T-helper 22 cell (primary cell): Measurements from ENCODE around the gene DUSP10.

Experiments used
- DNase-seq: peaks from one replicate; pipeline ENCODE4 v3.0.0-alpha.2; 2020; ENCODE audit warnings: low read depth

The DUSP10 gene

GRCh38 chr1:221765527-221765926 is 23.6 kb upstream of the DUSP10 start:
- no peak for DNase-seq

GRCh38 chr1:221762121-221762520 is 20.2 kb upstream of the DUSP10 start:
- DNase-seq: no peak

GRCh38 chr1:221761354-221762002 is 19.6 kb upstream of the DUSP10 start:
- no peak for DNase-seq

GRCh38 chr1:221760911-221761310 is 19.0 kb upstream of the DUSP10 start:
- DNase-seq: no peak

- DNase-seq: no peak
Observed at GRCh38 chr1:221759436-221759835, 17.5 kb upstream of the DUSP10 start.

GRCh38 chr1:221758455-221758854 is 16.6 kb upstream of the DUSP10 start:
- no peak for DNase-seq

- no peak for DNase-seq
Observed at GRCh38 chr1:221756830-221757551, 15.1 kb upstream of the DUSP10 start.

GRCh38 chr1:221753828-221754188 is 11.9 kb upstream of the DUSP10 start:
- no peak for DNase-seq

- no peak for DNase-seq
Observed at GRCh38 chr1:221751226-221751887, 9.5 kb upstream of the DUSP10 start.

GRCh38 chr1:221748981-221749380 is 7.1 kb upstream of the DUSP10 start:
- no peak for DNase-seq

- no peak for DNase-seq
Observed at GRCh38 chr1:221747839-221748238, 6.0 kb upstream of the DUSP10 start.

GRCh38 chr1:221743416-221744208 is 1.7 kb upstream of the DUSP10 start:
- DNase-seq: no peak

- peak; percentile 72 for DNase-seq
Observed at GRCh38 chr1:221742555-221743415, 896 bp upstream of the DUSP10 start.

GRCh38 chr1:221740993-221741702 is 741 bp downstream of the DUSP10 start:
- DNase-seq: no peak

- DNase-seq: no peak
Observed at GRCh38 chr1:221740369-221740992, 1.4 kb downstream of the DUSP10 start.

GRCh38 chr1:221739677-221740025 is 2.2 kb downstream of the DUSP10 start:
- no peak for DNase-seq

- DNase-seq: no peak
Observed at GRCh38 chr1:221739018-221739676, 2.7 kb downstream of the DUSP10 start.

- DNase-seq: no peak
Observed at GRCh38 chr1:221736714-221737113, 5.2 kb downstream of the DUSP10 start.

- no peak for DNase-seq
Observed at GRCh38 chr1:221735999-221736398, 5.9 kb downstream of the DUSP10 start.

GRCh38 chr1:221734187-221734586 is 7.7 kb downstream of the DUSP10 start:
- DNase-seq: no peak
